HCT116 (cell line): ENCODE measurements around the gene LRRN1. TPM values are rescaled to one million over a fixed set of nuclear protein-coding genes. Genes with fewer than 3 reads are reported as not detected.

Experiments
- ATAC-seq: fragments of 200-7000 bp; cut with Tn5 transposase; 2 replicates; pipeline ENCODE4 v1.9.1; 2020; ENCODE audit warnings: mild to moderate bottlenecking, moderate library complexity
- BruUV-seq: library from RNA; stranded (reverse); fragments of 400-500 nt; replicated peaks from 2 replicates; lab custom pipeline; 2021; lab: Mats Ljungman, UMichigan
- CTCF ChIA-PET: fragments of 300-600 bp; sonication (Branson Sonifier 250); formaldehyde crosslinking; loops from one replicate; lab custom pipeline; 2021; ENCODE audit warnings: antibody characterized with exemption; lab: Charles Lee
- POLR2A ChIA-PET: fragments of 300-600, 350-600 bp; sonication (Branson Sonifier 250); formaldehyde crosslinking; loops from one replicate; lab custom pipeline; 2021; ENCODE audit warnings: antibody characterized with exemption; lab: Charles Lee
- RAD21 ChIA-PET, 2 experiments: fragments of 300-600 bp; sonication (Branson Sonifier 250); formaldehyde crosslinking; loops; one replicate each; lab custom pipeline; 2023; ENCODE audit warnings: low total read pairs in 2 of 2; ENCODE audit not compliant: uncharacterized antibody in 2 of 2, unreplicated experiment in 2 of 2, low non-redundant PET in 1 of 2; lab: Charles Lee
- DNase-seq: peaks from one replicate; pipeline ENCODE4 v3.0.0-alpha.2; 2010; ENCODE audit warnings: low read depth, low spot score
- H2AFZ ChIP-seq: fragments of 200-600 bp; shearing (Covaris generic), sonication (generic); 2 replicates; pipeline ENCODE4 v1.6.1; 2017; ENCODE audit warnings: low read depth, mixed run types, mixed read lengths, antibody characterized with exemption, low read length; ENCODE audit not compliant: poor library complexity, severe bottlenecking
- H3K27ac ChIP-seq: 2 replicates; pipeline ENCODE4 v1.5.1; 2012; ENCODE audit warnings: low read depth, low read length
- H3K27me3 ChIP-seq: fragments of 200-600 bp; sonication (generic); 2 replicates; pipeline ENCODE4 v1.6.1; 2016; ENCODE audit warnings: mixed run types, low read length, mixed read lengths; ENCODE audit not compliant: insufficient read depth
- H3K36me3 ChIP-seq, 2 experiments: fragments of 200-500 bp in 1 of 2; fragments of 200-600 bp in 1 of 2; sonication (Bioruptor generic) in 1 of 2; sonication (generic) in 1 of 2; 2 replicates each; pipeline versions ENCODE4 v1.5.1 to v1.6.1; 2014 to 2016; ENCODE audit warnings: low read length in 2 of 2, inconsistent platforms in 1 of 2, mixed read lengths in 1 of 2, mixed run types in 1 of 2; ENCODE audit not compliant: insufficient read depth in 2 of 2, control insufficient read depth in 1 of 2
- H3K4me1 ChIP-seq, 2 experiments: fragments of 200-600 bp in 1 of 2; sonication (generic) in 1 of 2; 2 replicates each; pipeline versions ENCODE4 v1.5.1 to v1.6.1; 2012 to 2017; ENCODE audit warnings: low read length in 2 of 2, inconsistent platforms in 1 of 2, mild to moderate bottlenecking in 1 of 2, mixed read lengths in 1 of 2, mixed run types in 1 of 2, moderate library complexity in 1 of 2; ENCODE audit not compliant: insufficient read depth in 2 of 2, control insufficient read depth in 1 of 2
- H3K4me2 ChIP-seq: fragments of 200-600 bp; sonication (generic); 2 replicates; pipeline ENCODE4 v1.6.1; 2017; ENCODE audit warnings: mixed run types, low read length, mixed read lengths
- H3K4me3 ChIP-seq, 2 experiments: fragments of 200-600 bp in 1 of 2; sonication (generic) in 1 of 2; replicated peaks in 1 of 2; 2 replicates each; pipeline ENCODE4 v1.5.1; 2011 to 2016; ENCODE audit warnings: low read length in 2 of 2, control low read depth in 1 of 2, low read depth in 1 of 2, mild to moderate bottlenecking in 1 of 2, mixed read lengths in 1 of 2, mixed run types in 1 of 2
- H3K79me2 ChIP-seq: fragments of 200-600 bp; sonication (generic); 2 replicates; pipeline ENCODE4 v1.6.1; 2017; ENCODE audit warnings: mild to moderate bottlenecking, mixed run types, low read length, moderate library complexity, mixed read lengths; ENCODE audit not compliant: insufficient read depth
- H3K9ac ChIP-seq: fragments of 200-600 bp; sonication (generic); 2 replicates; pipeline ENCODE4 v1.6.1; 2016; ENCODE audit warnings: low read length, mixed read lengths
- H3K9me2 ChIP-seq: fragments of 200-600 bp; sonication (generic), shearing (Covaris generic); 2 replicates; pipeline ENCODE4 v1.6.1; 2017; ENCODE audit warnings: mixed run types, mild to moderate bottlenecking, moderate library complexity; ENCODE audit not compliant: insufficient read depth
- H3K9me3 ChIP-seq, 2 experiments: fragments of 200-500 bp in 1 of 2; fragments of 200-600 bp in 1 of 2; sonication (Bioruptor generic) in 1 of 2; sonication (generic) in 1 of 2; 2 replicates each; pipeline ENCODE4 v1.6.1; 2014 to 2017; ENCODE audit warnings: low read length in 2 of 2, mixed read lengths in 2 of 2, inconsistent platforms in 1 of 2, low read depth in 1 of 2, mild to moderate bottlenecking in 1 of 2, mixed run types in 1 of 2, moderate library complexity in 1 of 2; ENCODE audit not compliant: control insufficient read depth in 1 of 2, insufficient read depth in 1 of 2
- H4K20me1 ChIP-seq: fragments of 200-600 bp; sonication (generic), shearing (Covaris generic); 2 replicates; pipeline ENCODE4 v1.6.1; 2017; ENCODE audit warnings: mixed run types, mild to moderate bottlenecking, moderate library complexity; ENCODE audit not compliant: insufficient read depth
- CEBPB ChIP-seq: IDR thresholded peaks from 2 replicates; pipeline ENCODE4 v1.6.1; 2012; ENCODE audit warnings: low read depth
- EGR1 ChIP-seq: IDR thresholded peaks from 2 replicates; pipeline ENCODE4 v1.6.1; 2012; ENCODE audit warnings: low read depth
- EZH2 ChIP-seq: fragments of 200-600 bp; sonication (generic); IDR thresholded peaks from 2 replicates; pipeline ENCODE4 v1.6.1; 2017; ENCODE audit warnings: antibody characterized with exemption, mixed run types
- EZH2phosphoT487 ChIP-seq: fragments of 200-600 bp; IDR thresholded peaks from 2 replicates; pipeline ENCODE4 v1.6.1; 2018; ENCODE audit warnings: antibody characterized with exemption, borderline replicate concordance
- JUND ChIP-seq: IDR thresholded peaks from 2 replicates; pipeline ENCODE4 v1.6.1; 2012
- POLR2A ChIP-seq: IDR thresholded peaks from 2 replicates; pipeline ENCODE4 v1.7.0; 2011; ENCODE audit warnings: borderline replicate concordance; ENCODE audit not compliant: insufficient read depth, insufficient read length; ENCODE audit errors: extremely low read depth
- POLR2AphosphoS5 ChIP-seq: IDR thresholded peaks from 2 replicates; pipeline ENCODE4 v1.6.1; 2011; ENCODE audit warnings: mild to moderate bottlenecking, low read depth, low read length, moderate library complexity
- RAD21 ChIP-seq: IDR thresholded peaks from 2 replicates; pipeline ENCODE4 v1.6.1; 2012; ENCODE audit warnings: low read depth, mild to moderate bottlenecking
- SIN3A ChIP-seq: IDR thresholded peaks from 2 replicates; pipeline ENCODE4 v1.6.1; 2012; ENCODE audit warnings: low read depth
- SP1 ChIP-seq: IDR thresholded peaks from 2 replicates; pipeline ENCODE4 v1.6.1; 2012; ENCODE audit warnings: low read depth
- SRF ChIP-seq: IDR thresholded peaks from 2 replicates; pipeline ENCODE4 v1.6.1; 2012; ENCODE audit warnings: low read depth
- TCF7L2 ChIP-seq: IDR thresholded peaks from 2 replicates; pipeline ENCODE4 v1.7.0; 2011; ENCODE audit warnings: borderline replicate concordance, inconsistent platforms; ENCODE audit not compliant: insufficient read depth, insufficient read length; ENCODE audit errors: extremely low read depth
- YY1 ChIP-seq: IDR thresholded peaks from 2 replicates; pipeline ENCODE4 v1.6.1; 2011; ENCODE audit warnings: low read length, low read depth, moderate library complexity, mild to moderate bottlenecking; ENCODE audit not compliant: insufficient replicate concordance; ENCODE audit errors: extremely low read depth
- ZFX ChIP-seq: fragments of 450-650 bp; IDR thresholded peaks from 2 replicates; pipeline ENCODE4 v1.6.1; 2017
- ZNF274 ChIP-seq: fragments of 200-500 bp; sonication (Bioruptor generic); IDR thresholded peaks from 2 replicates; pipeline ENCODE4 v1.6.1; 2014; ENCODE audit warnings: mild to moderate bottlenecking, low read depth, low read length, inconsistent platforms
- intact Hi-C: fragments of 100-400 bp; cut with micrococcal nuclease; formaldehyde crosslinking; loops from 2 replicates; pipeline ENCODE4 v1.10.0; 2022
- total RNA-seq: library from RNA; stranded (reverse); gene quantifications from one replicate; pipeline ENCODE4 v1.2.1, GENCODE V29; 2021; ENCODE audit not compliant: unreplicated experiment
- TF ChIP-seq, protein P1 (sequence below): IDR thresholded peaks from 2 replicates; pipeline ENCODE4 v1.6.1; 2012
- TF ChIP-seq, protein P2 (sequence below), 3 experiments: fragments of 200-600 bp in 1 of 3; sonication (generic) in 1 of 3; IDR thresholded peaks in 2 of 3; conservative IDR thresholded peaks in 1 of 3; 2 replicates each; pipeline ENCODE4 v1.5.1; 2012 to 2017; ENCODE audit warnings: low read depth in 2 of 3, low read length in 2 of 3, antibody characterized with exemption in 1 of 3, borderline replicate concordance in 1 of 3, control low read depth in 1 of 3, mild to moderate bottlenecking in 1 of 3, mixed read lengths in 1 of 3, mixed run types in 1 of 3, moderate library complexity in 1 of 3; ENCODE audit not compliant: insufficient read depth in 1 of 3
- TF ChIP-seq, protein P3 (sequence below): IDR thresholded peaks from 2 replicates; pipeline ENCODE4 v1.6.1; 2011; ENCODE audit warnings: mild to moderate bottlenecking, low read length, moderate library complexity; ENCODE audit not compliant: insufficient replicate concordance; ENCODE audit errors: extremely low read depth
- TF ChIP-seq, protein P4 (sequence below): IDR thresholded peaks from 2 replicates; pipeline ENCODE4 v1.6.1; 2012
- TF ChIP-seq, protein P5 (sequence below): IDR thresholded peaks from 2 replicates; pipeline ENCODE4 v1.6.1; 2012; ENCODE audit warnings: low read depth

The LRRN1 gene
- total RNA-seq, 1 experiment from 2014 or later = 0.10 TPM

DNA sequence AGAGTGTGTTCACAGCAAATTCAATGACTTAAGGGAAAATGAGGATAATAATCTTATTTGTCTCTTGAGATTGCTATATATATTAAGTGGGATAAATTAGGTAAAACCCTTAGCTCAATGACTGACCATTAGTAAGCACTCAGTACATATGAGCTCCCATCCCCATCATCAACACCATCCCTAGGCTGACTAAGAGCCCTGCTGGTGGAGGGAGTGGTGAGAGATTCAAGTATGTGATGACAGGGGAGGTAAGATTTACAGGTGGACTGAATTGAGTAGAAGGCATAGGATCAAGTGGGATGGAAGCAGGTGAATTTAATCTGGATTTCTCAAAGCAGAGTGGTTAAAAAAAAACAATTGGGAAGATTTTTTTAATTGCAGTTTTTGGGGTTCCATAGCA, 21.0 kb upstream of the LRRN1 start:
- Histone ChIP-seq H2AFZ (no peak overlapping the region), H3K4me3 (no peak overlapping the region), H3K4me1 (no peaks in the 10 kb centered on the region), H3K4me2 (no peak overlapping the region), H3K79me2 (no peaks in the 10 kb centered on the region), H3K9me3 (peaks cover 0 to 21% of the 10 kb centered on the region in 2 experiments; a peak in 2 of 4 replicates), H3K27me3 (no peaks in the 10 kb centered on the region), H3K9me2 (no peaks in the 10 kb centered on the region), H4K20me1 (no peaks in the 10 kb centered on the region), H3K9ac (no peak overlapping the region), H3K27ac (no peak overlapping the region), H3K36me3 (no peaks in the 10 kb centered on the region)
- DNase-seq (no peak), ATAC-seq (no peak)
- intact Hi-C loops = no loop called here
- RAD21 ChIA-PET = no interaction called here
- no peak for TF ChIP-seq CEBPB
- TF ChIP-seq RAD21 = no peak
- no peak for TF ChIP-seq ZFX
- TF ChIP-seq ZNF274 = no peak
- no peak for TF ChIP-seq SP1
- TF ChIP-seq, protein P1, sequence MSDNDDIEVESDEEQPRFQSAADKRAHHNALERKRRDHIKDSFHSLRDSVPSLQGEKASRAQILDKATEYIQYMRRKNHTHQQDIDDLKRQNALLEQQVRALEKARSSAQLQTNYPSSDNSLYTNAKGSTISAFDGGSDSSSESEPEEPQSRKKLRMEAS = no peak
- no peak for TF ChIP-seq POLR2AphosphoS5
- no peak for TF ChIP-seq SRF
- TF ChIP-seq POLR2A = no peak
- no peak for TF ChIP-seq YY1
- no peak for TF ChIP-seq SIN3A
- TF ChIP-seq JUND = no peak
- TF ChIP-seq, protein P2, sequence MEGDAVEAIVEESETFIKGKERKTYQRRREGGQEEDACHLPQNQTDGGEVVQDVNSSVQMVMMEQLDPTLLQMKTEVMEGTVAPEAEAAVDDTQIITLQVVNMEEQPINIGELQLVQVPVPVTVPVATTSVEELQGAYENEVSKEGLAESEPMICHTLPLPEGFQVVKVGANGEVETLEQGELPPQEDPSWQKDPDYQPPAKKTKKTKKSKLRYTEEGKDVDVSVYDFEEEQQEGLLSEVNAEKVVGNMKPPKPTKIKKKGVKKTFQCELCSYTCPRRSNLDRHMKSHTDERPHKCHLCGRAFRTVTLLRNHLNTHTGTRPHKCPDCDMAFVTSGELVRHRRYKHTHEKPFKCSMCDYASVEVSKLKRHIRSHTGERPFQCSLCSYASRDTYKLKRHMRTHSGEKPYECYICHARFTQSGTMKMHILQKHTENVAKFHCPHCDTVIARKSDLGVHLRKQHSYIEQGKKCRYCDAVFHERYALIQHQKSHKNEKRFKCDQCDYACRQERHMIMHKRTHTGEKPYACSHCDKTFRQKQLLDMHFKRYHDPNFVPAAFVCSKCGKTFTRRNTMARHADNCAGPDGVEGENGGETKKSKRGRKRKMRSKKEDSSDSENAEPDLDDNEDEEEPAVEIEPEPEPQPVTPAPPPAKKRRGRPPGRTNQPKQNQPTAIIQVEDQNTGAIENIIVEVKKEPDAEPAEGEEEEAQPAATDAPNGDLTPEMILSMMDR (IDR thresholded peaks at IDR 0.05 in 2 of 3, conservative IDR thresholded peaks at IDR 0.05 in 1 of 3; ENCODE audit: borderline replicate concordance in 1 of 3, insufficient read depth in 1 of 3, low read depth in 2 of 3, low read length in 2 of 3) = no peak
- TF ChIP-seq, protein P3, sequence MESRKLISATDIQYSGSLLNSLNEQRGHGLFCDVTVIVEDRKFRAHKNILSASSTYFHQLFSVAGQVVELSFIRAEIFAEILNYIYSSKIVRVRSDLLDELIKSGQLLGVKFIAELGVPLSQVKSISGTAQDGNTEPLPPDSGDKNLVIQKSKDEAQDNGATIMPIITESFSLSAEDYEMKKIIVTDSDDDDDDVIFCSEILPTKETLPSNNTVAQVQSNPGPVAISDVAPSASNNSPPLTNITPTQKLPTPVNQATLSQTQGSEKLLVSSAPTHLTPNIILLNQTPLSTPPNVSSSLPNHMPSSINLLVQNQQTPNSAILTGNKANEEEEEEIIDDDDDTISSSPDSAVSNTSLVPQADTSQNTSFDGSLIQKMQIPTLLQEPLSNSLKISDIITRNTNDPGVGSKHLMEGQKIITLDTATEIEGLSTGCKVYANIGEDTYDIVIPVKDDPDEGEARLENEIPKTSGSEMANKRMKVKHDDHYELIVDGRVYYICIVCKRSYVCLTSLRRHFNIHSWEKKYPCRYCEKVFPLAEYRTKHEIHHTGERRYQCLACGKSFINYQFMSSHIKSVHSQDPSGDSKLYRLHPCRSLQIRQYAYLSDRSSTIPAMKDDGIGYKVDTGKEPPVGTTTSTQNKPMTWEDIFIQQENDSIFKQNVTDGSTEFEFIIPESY = no peak
- TF ChIP-seq, protein P4, sequence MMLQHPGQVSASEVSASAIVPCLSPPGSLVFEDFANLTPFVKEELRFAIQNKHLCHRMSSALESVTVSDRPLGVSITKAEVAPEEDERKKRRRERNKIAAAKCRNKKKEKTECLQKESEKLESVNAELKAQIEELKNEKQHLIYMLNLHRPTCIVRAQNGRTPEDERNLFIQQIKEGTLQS = no peak
- TF ChIP-seq, protein P5, sequence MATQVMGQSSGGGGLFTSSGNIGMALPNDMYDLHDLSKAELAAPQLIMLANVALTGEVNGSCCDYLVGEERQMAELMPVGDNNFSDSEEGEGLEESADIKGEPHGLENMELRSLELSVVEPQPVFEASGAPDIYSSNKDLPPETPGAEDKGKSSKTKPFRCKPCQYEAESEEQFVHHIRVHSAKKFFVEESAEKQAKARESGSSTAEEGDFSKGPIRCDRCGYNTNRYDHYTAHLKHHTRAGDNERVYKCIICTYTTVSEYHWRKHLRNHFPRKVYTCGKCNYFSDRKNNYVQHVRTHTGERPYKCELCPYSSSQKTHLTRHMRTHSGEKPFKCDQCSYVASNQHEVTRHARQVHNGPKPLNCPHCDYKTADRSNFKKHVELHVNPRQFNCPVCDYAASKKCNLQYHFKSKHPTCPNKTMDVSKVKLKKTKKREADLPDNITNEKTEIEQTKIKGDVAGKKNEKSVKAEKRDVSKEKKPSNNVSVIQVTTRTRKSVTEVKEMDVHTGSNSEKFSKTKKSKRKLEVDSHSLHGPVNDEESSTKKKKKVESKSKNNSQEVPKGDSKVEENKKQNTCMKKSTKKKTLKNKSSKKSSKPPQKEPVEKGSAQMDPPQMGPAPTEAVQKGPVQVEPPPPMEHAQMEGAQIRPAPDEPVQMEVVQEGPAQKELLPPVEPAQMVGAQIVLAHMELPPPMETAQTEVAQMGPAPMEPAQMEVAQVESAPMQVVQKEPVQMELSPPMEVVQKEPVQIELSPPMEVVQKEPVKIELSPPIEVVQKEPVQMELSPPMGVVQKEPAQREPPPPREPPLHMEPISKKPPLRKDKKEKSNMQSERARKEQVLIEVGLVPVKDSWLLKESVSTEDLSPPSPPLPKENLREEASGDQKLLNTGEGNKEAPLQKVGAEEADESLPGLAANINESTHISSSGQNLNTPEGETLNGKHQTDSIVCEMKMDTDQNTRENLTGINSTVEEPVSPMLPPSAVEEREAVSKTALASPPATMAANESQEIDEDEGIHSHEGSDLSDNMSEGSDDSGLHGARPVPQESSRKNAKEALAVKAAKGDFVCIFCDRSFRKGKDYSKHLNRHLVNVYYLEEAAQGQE = no peak
- no peak for TF ChIP-seq TCF7L2
- no peak for TF ChIP-seq EGR1
- TF ChIP-seq EZH2phosphoT487 = no peak
- no peak for TF ChIP-seq EZH2
- no TSS peak for BruUV-seq
- POLR2A ChIA-PET = no interaction called here
- CTCF ChIA-PET = no interaction called here
